GM12878 (cell line): ENCODE measurements around the gene ZFC3H1. TPM values are rescaled to one million over a fixed set of nuclear protein-coding genes. Genes with fewer than 3 reads are reported as not detected.

Source experiments
- ATAC-seq: fragments of 200-7000 bp; cut with Tn5 transposase; 3 replicates; pipeline ENCODE4 v1.9.1; 2020; ENCODE audit warnings: mild to moderate bottlenecking, moderate library complexity
- BruUV-seq: library from RNA; stranded (reverse); fragments of 400-500 nt; replicated peaks from 2 replicates; lab custom pipeline; 2021; lab: Mats Ljungman, UMichigan
- CTCF ChIA-PET: fragments of 300-600 bp; sonication (Branson Sonifier 250); formaldehyde crosslinking; extraction: SDS; loops from one replicate; lab custom pipeline; 2021; ENCODE audit warnings: inconsistent platforms; lab: Yijun Ruan, JAX
- POLR2A ChIA-PET: fragments of 350-600 bp; formaldehyde crosslinking; extraction: SDS; loops from one replicate; lab custom pipeline; 2021; ENCODE audit warnings: inconsistent platforms; lab: Charles Lee
- RAD21 ChIA-PET: fragments of 300-600 bp; sonication (Branson Sonifier 250); formaldehyde crosslinking; loops from one replicate; lab custom pipeline; 2023; ENCODE audit warnings: antibody characterized with exemption; ENCODE audit not compliant: unreplicated experiment; lab: Charles Lee
- SMC1A ChIA-PET: fragments of 300-600 bp; sonication (Branson Sonifier 250); formaldehyde crosslinking; loops from one replicate; lab custom pipeline; 2023; ENCODE audit not compliant: unreplicated experiment, uncharacterized antibody; lab: Charles Lee
- DNase-seq: peaks from one replicate; pipeline ENCODE4 v3.0.0-alpha.2; 2011; ENCODE audit warnings: low read depth, low spot score
- FAIRE-seq: peaks from 3 replicates; lab custom pipeline; 2011; peaks lifted over from hg19 to GRCh38; lab: Jason Lieb, UNC
- H2AFZ ChIP-seq: 2 replicates; pipeline ENCODE4 v1.6.0; 2011; ENCODE audit warnings: low read depth, low read length, control low read depth; ENCODE audit not compliant: control insufficient read depth
- H3K27ac ChIP-seq: 2 replicates; pipeline ENCODE4 v1.5.1; 2011; ENCODE audit warnings: control low read depth; ENCODE audit not compliant: control insufficient read depth, insufficient read depth
- H3K27me3 ChIP-seq, 2 experiments: replicated peaks in 1 of 2; 2 replicates each; pipeline versions ENCODE4 v1.6.0 to v1.6.1; 2011; ENCODE audit warnings: low read length in 1 of 2; ENCODE audit not compliant: control insufficient read depth in 2 of 2, insufficient read depth in 2 of 2
- H3K36me3 ChIP-seq, 2 experiments: 2 replicates each; pipeline ENCODE4 v1.5.1; 2011; ENCODE audit warnings: low read length in 1 of 2; ENCODE audit not compliant: control insufficient read depth in 2 of 2, insufficient read depth in 2 of 2
- H3K4me1 ChIP-seq: 2 replicates; pipeline ENCODE4 v1.6.1; 2011; ENCODE audit warnings: mild to moderate bottlenecking, low read length, moderate library complexity, mixed read lengths; ENCODE audit not compliant: control insufficient read depth, insufficient read depth
- H3K4me2 ChIP-seq: 2 replicates; pipeline ENCODE4 v1.6.0; 2011; ENCODE audit warnings: control low read depth; ENCODE audit not compliant: control insufficient read depth, insufficient read depth
- H3K4me3 ChIP-seq: fragments of 200-600 bp; sonication (generic); 2 replicates; pipeline ENCODE4 v1.5.1; 2016
- H3K79me2 ChIP-seq: 2 replicates; pipeline ENCODE4 v1.6.0; 2011; ENCODE audit warnings: low read length; ENCODE audit not compliant: control insufficient read depth, insufficient read depth
- H3K9ac ChIP-seq: 2 replicates; pipeline ENCODE4 v1.8.0; 2011; ENCODE audit warnings: low read length, control low read depth, mixed read lengths; ENCODE audit not compliant: control insufficient read depth, insufficient read depth
- H3K9me3 ChIP-seq: replicated peaks from 3 replicates; pipeline ENCODE4 v1.5.1; 2011; ENCODE audit warnings: mild to moderate bottlenecking, low read length; ENCODE audit not compliant: control insufficient read depth, insufficient read depth
- H4K20me1 ChIP-seq: 2 replicates; pipeline ENCODE4 v1.6.0; 2011; ENCODE audit not compliant: control insufficient read depth, insufficient read depth
- CBX3 ChIP-seq: fragments of 200-600 bp; sonication (generic); IDR thresholded peaks from 2 replicates; pipeline ENCODE4 v1.6.1; 2016; ENCODE audit warnings: low read depth, borderline replicate concordance
- CHD1 ChIP-seq: IDR thresholded peaks from 2 replicates; pipeline ENCODE4 v1.6.1; 2012; ENCODE audit warnings: low read depth, low read length, improper control_type of control experiment
- CREM ChIP-seq: IDR thresholded peaks from 2 replicates; pipeline ENCODE4 v1.6.1; 2014; ENCODE audit warnings: antibody characterized with exemption, low read depth
- EZH2 ChIP-seq: IDR thresholded peaks from 2 replicates; pipeline ENCODE4 v1.6.1; 2012; ENCODE audit warnings: low read depth, mild to moderate bottlenecking, control low read depth, inconsistent platforms, low read length, borderline replicate concordance; ENCODE audit not compliant: control insufficient read depth
- NFXL1 ChIP-seq: fragments of 450-650 bp; IDR thresholded peaks from 2 replicates; pipeline ENCODE4 v1.6.1; 2017; ENCODE audit warnings: antibody characterized with exemption, mild to moderate bottlenecking, borderline replicate concordance
- STAT1 ChIP-seq: fragments of 450-650 bp; conservative IDR thresholded peaks from 2 replicates; pipeline ENCODE4 v1.6.1; 2014; ENCODE audit warnings: antibody characterized with exemption, mild to moderate bottlenecking
- WGBS: methylation state at CpG from one replicate; pipeline ENCODE4 v1.1.6; 2016; ENCODE audit warnings: low lambda C conversion rate; ENCODE audit not compliant: insufficient replicate concordance, insufficient coverage; ENCODE audit errors: missing lambda C conversion rate; 5-methylcytosine and 5-hydroxymethylcytosine counted together
- in situ Hi-C: fragments of 300-500 bp; cut with MboI; formaldehyde crosslinking; loops from 9 replicates; pipeline ENCODE4 v1.14.3; 2018; ENCODE audit warnings: mixed read lengths
- intact Hi-C: fragments of 100-400 bp; cut with micrococcal nuclease; formaldehyde crosslinking; loops from one replicate; pipeline ENCODE4 v1.14.2; 2022; ENCODE audit not compliant: unreplicated experiment
- polyA plus RNA-seq, 11 experiments: library from polyadenylated mRNA; depleted of rRNA in 4 of 11; unstranded in 6 of 11; stranded (reverse) in 5 of 11; fragments of >200 nt; fragmentation: Nextera tagmentation in 4 of 11; fragmentation: Illumina TruSeq in 1 of 11; extraction: Ambion mirVana in 4 of 11; extraction: Trizol in 1 of 11; gene quantifications; 1 replicate in 1 of 11; 2 replicates in 10 of 11; pipeline versions ENCODE4 v1.2.1 to v1.2.3, GENCODE V29; 2011 to 2016; ENCODE audit warnings: inconsistent platforms in 2 of 11, missing spikeins in 2 of 11, low read depth in 1 of 11
- total RNA-seq, 4 experiments: library from RNA; depleted of rRNA in 3 of 4; stranded (reverse); fragments of >200 nt in 3 of 4; fragmentation: Illumina TruSeq in 1 of 4; extraction: Trizol in 1 of 4; gene quantifications; 2 replicates each; pipeline versions ENCODE4 v1.2.1 to v1.2.3, GENCODE V29; 2013 to 2021
- TF ChIP-seq, protein P1 (sequence below): fragments of 450-650 bp; IDR thresholded peaks from 2 replicates; pipeline ENCODE4 v1.6.1; 2017; ENCODE audit warnings: borderline replicate concordance
- TF ChIP-seq, protein P2 (sequence below): fragments of 450-650 bp; formaldehyde crosslinking; IDR thresholded peaks from 2 replicates; pipeline ENCODE4 v1.5.0; 2022; ENCODE audit warnings: mild to moderate bottlenecking, missing genetic modification characterization

The ZFC3H1 gene
- total and polyA plus RNA-seq, 10 of the 15 experiments (the other 5 are each of a cell fraction or from before 2014, with no cell fraction given): 11.2 to 88.7 (median 25.9) TPM

DNA sequence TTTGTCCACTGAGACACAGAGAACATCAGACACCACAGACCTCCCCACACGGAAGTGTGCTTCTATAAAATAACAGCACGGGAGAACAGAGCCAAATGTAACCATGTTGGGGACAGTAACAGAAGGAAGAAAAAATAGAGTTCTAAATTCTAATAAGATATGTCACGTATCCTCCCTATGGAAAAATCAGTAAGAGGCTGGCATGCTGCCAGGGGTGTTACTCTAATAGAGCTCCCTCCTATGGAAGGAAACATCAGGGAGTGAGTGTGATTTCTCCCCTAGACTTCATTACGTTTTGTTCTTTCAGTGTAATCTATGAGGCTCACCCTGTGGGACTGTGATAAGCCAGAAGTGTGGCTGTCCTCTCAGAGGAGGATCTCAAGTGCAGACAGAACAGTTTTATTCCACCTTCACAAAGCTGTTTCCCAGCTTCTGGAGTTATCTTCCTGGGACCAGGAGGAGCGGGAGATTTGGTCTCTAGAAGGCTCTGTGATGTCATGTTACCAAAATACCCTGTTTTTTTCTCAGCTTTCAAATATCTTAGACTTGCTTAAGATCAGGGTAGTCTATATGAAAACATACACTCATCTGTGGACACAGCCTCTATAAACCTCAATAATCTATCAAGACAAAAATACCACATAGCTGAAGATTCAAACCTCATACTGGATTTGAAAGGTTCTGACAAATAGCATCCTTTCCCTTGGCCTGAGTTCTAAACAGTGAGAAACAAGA is 69.3 kb downstream of the ZFC3H1 start:
- H3K79me2 ChIP-seq: no peaks in the 10 kb centered on the region
- BruUV-seq: no TSS peak
- ATAC-seq: no peak
- no peak for FAIRE-seq
- WGBS: 24% methylated on average over 5 of the region's 5 CpGs
- ChIA-PET RAD21 (no interaction called here), CTCF (interaction anchor here (0.5 to 2.2 kb wide), 3 partner anchors 42 to 97 kb away, joined by 3 to 6 read pairs (median 3); no protein-coding TSS in a partner anchor), POLR2A (no interaction called here), SMC1A (interaction anchor here (1.2 to 1.5 kb wide), 2 partner anchors 10 to 20 kb away, joined by 3 read pairs; no protein-coding TSS in a partner anchor)
- H3K9ac ChIP-seq: no peak overlapping the region
- in situ Hi-C loops: no loop called here
- no peaks in the 10 kb centered on the region for H3K4me1 ChIP-seq
- no peak for DNase-seq
- TF ChIP-seq NFXL1 (no peak), EZH2 (no peak), CHD1 (no peak), CBX3 (no peak), CREM (no peak), STAT1 (no peak)
- TF ChIP-seq, protein P1, sequence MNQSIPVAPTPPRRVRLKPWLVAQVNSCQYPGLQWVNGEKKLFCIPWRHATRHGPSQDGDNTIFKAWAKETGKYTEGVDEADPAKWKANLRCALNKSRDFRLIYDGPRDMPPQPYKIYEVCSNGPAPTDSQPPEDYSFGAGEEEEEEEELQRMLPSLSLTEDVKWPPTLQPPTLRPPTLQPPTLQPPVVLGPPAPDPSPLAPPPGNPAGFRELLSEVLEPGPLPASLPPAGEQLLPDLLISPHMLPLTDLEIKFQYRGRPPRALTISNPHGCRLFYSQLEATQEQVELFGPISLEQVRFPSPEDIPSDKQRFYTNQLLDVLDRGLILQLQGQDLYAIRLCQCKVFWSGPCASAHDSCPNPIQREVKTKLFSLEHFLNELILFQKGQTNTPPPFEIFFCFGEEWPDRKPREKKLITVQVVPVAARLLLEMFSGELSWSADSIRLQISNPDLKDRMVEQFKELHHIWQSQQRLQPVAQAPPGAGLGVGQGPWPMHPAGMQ: no peak
- TF ChIP-seq, protein P2, sequence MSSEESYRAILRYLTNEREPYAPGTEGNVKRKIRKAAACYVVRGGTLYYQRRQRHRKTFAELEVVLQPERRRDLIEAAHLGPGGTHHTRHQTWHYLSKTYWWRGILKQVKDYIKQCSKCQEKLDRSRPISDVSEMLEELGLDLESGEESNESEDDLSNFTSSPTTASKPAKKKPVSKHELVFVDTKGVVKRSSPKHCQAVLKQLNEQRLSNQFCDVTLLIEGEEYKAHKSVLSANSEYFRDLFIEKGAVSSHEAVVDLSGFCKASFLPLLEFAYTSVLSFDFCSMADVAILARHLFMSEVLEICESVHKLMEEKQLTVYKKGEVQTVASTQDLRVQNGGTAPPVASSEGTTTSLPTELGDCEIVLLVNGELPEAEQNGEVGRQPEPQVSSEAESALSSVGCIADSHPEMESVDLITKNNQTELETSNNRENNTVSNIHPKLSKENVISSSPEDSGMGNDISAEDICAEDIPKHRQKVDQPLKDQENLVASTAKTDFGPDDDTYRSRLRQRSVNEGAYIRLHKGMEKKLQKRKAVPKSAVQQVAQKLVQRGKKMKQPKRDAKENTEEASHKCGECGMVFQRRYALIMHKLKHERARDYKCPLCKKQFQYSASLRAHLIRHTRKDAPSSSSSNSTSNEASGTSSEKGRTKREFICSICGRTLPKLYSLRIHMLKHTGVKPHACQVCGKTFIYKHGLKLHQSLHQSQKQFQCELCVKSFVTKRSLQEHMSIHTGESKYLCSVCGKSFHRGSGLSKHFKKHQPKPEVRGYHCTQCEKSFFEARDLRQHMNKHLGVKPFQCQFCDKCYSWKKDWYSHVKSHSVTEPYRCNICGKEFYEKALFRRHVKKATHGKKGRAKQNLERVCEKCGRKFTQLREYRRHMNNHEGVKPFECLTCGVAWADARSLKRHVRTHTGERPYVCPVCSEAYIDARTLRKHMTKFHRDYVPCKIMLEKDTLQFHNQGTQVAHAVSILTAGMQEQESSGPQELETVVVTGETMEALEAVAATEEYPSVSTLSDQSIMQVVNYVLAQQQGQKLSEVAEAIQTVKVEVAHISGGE (CRISPR knock-in tag): no peak
- H3K4me3 ChIP-seq: no peak overlapping the region
- no peak overlapping the region for H3K27ac ChIP-seq
- H3K4me2 ChIP-seq: no peak overlapping the region
- no peaks in the 10 kb centered on the region for H4K20me1 ChIP-seq
- H3K27me3 ChIP-seq: no peaks in the 10 kb centered on the region; a peak in 1 of 4 replicates
- H3K9me3 ChIP-seq: no peaks in the 10 kb centered on the region
- no peaks in the 10 kb centered on the region for H3K36me3 ChIP-seq
- intact Hi-C loops: no loop called here
- no peak overlapping the region for H2AFZ ChIP-seq
